IPS DF 4.7 (cell line): ENCODE data around the gene WNT16.
"Not testable (repeated sequence)": the region's sequence is repeated elsewhere in the genome, so short reads cannot be mapped to it uniquely, and the experiment has no call there.

Experiments
- DNase-seq: peaks from one replicate; pipeline ENCODE4 v3.0.0-alpha.2; 2013; ENCODE audit warnings: low spot score; ENCODE audit errors: extremely low read depth

WNT16 gene, protein sequence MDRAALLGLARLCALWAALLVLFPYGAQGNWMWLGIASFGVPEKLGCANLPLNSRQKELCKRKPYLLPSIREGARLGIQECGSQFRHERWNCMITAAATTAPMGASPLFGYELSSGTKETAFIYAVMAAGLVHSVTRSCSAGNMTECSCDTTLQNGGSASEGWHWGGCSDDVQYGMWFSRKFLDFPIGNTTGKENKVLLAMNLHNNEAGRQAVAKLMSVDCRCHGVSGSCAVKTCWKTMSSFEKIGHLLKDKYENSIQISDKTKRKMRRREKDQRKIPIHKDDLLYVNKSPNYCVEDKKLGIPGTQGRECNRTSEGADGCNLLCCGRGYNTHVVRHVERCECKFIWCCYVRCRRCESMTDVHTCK

DNA sequence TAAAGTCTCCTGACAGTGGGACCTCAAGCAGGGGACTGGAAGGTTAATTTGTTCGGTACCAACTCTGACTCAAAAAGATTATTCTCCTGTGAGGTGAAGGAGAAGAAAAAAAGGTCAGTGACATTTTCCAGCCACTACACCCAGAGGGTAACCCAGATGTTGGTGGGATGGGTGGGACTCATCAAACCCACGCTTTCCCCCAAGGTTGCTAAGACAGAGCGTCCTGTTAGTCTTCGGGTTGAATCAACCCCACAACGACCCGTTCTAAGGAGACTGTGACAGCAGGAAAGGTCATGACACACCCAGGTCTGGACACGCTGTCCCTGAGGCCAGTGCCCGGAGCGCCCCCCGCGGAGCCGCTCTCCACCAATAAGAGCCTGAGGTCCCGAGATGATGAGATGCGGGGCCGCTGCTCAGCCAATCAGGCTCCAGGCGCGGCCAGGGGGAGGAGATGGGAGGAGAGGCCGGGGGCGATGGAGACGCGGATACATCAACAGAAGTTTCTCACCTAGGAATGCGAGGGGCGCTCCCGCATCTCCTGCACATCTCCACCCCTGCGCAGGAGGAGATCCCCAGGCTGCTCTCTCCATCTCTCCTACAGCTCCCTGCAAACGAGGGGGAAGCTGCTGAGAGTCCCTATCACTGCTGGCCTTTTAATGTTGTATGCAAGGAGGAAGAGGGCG, at the start of gene WNT16:
Gene WNT16, plus strand, starts transcription at position 493 of the 683 bp plus-strand sequence. CDS start 293 bp downstream, outside the sequence.
- DNase-seq = no peak

DNA sequence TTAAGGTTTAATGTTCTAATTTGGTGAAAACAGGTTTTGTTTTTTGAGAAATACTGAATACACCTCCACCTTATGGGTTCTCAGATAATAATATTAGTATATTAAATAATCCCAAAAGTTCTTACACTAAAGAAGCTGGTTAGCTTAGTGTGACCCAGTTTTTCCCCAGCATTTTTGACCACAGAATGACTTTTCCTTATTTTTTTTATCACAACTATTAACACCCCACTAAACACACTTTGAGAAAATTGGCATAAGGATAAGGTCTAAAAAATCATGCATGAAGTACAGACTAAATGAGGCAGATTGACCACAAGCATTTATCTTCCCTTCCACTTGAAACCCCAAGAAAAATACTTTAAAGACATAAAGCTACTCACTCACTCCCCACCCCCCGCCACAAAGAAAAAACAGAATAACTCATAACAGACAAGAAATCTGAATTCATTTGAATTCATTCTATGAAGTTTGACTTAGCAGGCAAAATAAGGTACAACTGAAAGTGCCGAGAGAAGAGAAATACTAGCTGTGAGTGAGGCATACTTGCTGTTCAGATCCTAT, 49.7 kb upstream of the WNT16 start:
- no peak for DNase-seq

DNA sequence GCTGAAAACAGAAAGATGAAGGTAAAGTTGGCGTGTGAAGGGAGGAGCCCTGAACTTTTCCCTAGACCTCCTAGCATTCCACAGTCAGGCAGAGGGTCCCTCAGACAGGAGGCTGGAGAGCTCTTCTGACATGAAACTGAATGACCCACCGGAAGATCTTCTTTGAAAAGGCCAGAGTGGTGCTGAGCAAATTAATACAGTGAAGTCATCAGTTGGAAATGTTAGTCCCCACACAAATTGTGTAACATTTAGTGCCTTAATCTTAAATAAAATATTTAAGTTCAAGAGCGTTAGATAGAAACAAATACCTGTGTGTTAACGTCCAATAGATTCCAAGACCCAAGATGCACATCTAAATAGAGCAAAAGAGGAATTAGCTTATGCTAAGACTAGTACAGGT, 49.0 kb upstream of the WNT16 start:
- no peak for DNase-seq

DNA sequence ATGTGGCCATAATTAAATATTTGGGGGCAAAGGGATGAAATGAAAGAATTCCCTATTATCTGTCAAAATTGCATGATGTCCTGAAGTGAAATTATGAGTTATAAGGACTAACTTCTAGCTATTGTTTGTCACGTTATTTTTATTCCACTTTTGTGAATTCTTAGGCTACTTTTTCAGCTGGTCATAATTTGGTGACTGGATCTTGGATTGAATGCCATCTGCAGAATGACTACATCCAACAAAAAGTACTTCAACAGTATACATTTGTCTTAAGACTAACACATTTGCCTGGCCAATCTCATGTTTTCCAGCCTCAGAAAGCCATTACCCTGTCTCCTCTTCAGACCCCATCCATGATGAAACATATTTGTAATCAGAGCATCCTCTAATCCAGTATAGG, 48.1 kb upstream of the WNT16 start:
- DNase-seq = no peak

DNA sequence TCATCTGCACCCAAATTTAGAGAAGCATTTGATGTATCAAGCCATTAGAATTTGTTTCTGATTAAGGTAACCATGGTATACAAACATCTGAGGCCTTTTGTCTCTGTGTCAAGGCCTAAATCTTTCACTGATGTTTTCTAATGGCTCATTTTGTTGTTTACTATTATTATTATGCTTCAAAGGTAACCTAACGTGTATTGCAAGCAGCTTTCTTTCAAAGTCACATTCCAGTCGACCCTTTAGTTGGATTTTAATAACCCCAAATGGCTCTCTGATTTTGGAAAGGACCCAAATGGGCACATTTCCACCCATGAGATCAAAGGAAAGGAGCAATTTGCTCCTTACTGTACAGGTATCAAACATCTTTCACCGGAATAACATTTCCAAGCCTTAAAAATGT, 46.7 kb upstream of the WNT16 start:
- DNase-seq = no peak

DNA sequence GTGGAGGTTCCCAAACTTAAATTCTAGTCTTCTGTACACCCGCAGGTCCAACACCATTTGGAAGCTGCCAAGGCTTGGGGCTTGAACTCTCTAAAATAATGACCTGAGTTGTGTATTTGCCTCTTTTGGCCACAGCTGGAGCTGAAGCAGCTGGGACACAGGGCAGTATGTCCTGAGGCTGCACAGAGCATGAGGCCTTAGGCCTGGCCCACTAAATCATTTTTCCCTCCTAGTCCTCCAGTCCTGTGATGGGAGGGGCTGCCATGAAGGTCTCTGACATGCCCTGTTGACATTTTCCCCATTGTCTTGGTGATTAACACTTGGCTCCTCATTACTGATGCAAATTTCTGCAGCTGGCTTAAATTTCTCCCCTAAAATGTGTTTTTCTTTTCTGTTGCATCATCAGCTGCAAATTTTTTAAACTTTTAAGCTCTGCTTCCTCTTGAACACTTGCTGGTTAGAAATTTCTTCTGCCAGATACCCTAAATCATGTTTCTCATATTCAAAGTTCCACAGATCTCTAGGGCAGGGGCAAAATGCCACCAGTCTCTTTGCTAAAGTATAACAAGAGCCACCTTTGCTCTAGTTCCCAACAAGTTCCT, 43.6 kb upstream of the WNT16 start:
- no peak for DNase-seq

DNA sequence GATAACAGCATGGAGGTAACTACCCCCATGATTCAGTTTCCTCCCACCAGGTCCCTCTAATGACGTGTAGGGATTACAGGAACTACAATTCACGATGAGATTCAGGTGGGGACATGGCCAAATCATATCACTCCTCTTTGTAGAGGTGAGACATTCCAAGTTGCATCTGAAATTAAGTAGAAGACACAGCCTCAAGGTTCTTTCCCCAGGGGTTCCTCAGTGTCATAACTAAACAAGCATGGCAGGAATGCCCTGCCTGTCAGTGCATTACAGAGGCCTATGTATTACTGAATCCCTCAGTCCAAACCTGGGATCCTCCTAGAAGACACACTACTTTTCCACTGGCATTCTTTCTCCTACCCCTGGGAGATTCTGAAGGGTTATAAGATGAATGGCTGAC, 42.6 kb upstream of the WNT16 start:
- no peak for DNase-seq

DNA sequence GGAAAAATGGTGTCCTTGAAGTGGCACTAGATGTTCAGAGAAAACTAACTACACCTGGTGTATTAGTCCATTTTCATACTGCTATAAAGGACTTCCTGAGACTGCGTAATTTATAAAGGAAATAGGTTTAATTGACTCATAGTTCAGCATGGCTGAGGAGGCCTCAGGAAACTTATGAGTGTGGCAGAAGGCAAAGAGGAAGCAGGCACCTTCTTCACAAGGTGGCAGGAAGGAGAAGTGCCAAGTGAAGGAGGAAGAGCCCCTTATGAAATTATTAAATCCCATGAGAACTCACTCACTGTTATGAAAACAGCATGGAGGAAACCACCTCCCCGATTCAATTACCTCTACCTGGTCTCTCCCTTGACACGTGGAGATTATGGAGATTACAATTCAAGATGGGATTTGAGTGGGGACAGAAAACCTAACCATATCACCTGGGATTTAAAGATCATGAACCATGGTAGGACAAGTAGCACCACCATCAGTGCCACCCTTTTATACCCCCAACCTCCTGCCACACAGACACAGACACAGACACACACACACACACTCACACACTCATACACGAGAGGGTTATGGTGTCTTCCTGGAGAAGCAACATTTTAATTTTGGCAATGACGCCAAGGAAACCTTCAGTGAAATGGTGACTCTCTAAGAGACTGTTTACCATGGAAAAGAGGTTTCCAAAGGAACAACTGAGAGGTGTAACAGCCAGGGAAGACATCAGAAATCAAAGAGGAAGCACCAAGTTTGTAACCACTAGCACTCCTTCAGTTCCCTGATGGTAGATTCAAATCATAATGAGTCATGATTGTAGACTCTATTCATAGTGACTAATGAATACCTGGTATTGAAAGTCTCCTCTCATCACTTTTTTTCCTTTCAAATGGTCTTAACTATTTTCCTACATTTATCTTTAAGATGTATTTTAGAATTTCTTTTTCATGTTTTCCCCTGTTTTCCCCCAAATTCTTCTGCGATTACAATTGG, 41.8 kb upstream of the WNT16 start:
- no peak for DNase-seq

DNA sequence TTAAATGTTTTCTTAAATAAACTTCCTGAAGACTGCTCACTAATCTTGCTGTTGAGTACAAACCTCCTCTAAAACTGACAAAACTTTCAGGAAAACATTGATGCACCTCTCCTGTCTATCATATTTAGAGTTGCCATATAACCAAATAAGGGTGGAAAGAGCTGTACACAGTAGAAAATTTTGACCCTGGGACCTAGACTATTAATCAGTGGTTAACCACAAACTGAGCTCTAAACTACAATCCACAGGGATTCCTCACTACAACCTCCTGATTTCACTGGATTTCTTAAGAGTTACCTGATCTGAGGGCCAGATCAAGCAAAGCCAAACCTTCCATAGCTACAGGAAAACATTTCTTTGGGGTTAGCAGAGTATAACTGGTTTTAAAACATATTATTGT, 39.9 kb upstream of the WNT16 start:
- no peak for DNase-seq

DNA sequence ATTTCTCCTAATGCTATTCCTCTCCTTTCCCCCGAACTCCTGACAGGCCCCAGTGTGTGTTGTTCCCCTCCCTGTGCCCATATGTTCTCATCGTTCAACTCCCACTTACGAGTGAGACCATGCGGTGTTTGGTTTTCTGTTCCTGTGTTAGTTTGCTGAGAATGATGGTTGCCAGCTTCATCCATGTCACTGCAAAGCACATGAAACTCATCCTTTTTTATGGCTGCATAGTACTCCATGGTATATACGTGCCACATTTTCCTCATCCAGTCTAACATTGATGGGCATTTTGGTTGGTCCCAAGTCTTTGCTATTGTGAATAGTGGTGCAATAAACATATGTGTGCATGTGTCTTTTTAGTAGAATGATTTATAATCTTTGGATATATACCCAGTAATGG, 38.9 kb upstream of the WNT16 start:
- DNase-seq = not testable (repeated sequence)

DNA sequence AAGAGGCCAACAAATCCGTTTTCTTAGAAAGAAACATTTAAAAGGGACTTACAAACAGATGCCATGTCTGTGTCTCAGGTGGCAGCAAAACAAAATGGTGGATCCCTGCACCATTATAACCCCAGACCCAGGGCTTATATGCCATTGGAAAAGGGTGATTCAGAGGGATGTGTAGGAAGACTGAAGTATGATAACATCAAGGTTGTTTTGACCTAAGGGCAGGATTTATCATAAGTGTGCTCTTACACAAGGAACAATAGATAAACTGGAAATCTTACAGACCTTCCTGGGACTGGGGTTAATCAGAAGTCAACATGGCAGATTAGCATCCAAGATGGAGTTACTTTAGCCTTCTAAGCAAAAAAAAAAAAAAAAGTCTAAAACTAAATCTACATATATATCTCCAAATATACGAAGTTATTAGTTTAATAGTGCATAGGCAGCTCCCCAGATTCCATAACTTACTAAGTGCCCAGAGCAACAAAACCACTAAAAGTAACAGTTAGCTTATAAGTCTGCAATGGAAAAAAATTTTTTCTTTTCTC, 34.3 kb upstream of the WNT16 start:
- no peak for DNase-seq

DNA sequence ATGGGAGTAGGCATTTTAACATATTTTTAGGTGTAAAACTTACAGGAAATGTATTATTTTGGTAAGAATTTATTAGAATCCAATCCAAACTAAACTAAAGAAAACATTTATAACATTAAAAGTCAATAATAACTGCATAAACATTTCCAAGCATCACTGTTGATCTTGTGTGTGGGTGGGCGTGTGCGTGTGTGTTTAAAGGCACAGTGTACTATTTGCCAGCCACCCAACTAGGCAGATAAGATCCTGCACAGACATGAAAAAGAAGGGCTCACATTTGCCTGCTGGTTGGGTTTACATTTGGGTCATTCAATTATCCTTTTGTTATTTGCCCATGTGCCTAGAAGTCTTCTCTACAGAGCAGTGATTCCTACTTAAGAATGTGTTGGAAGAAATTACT, 31.0 kb upstream of the WNT16 start:
- DNase-seq = no peak

DNA sequence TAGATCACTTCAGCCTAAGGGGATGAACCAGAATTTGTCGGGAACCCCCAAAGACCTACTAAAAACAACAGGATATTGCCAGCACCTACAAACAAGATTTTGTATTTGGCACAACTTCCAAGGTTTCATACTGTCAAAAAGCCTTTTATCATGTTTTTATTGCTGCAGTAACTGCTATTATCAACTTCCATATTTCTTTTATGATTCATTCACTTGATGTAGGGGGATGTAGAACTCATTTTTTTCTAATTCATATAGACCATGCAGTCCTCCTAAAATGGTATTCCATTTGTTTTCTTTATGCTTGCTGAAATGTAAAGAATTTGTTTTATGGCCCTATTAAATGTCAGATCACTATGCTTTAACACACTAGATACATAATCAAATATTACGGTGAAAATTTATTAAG, 30.0 kb upstream of the WNT16 start:
- DNase-seq = no peak

DNA sequence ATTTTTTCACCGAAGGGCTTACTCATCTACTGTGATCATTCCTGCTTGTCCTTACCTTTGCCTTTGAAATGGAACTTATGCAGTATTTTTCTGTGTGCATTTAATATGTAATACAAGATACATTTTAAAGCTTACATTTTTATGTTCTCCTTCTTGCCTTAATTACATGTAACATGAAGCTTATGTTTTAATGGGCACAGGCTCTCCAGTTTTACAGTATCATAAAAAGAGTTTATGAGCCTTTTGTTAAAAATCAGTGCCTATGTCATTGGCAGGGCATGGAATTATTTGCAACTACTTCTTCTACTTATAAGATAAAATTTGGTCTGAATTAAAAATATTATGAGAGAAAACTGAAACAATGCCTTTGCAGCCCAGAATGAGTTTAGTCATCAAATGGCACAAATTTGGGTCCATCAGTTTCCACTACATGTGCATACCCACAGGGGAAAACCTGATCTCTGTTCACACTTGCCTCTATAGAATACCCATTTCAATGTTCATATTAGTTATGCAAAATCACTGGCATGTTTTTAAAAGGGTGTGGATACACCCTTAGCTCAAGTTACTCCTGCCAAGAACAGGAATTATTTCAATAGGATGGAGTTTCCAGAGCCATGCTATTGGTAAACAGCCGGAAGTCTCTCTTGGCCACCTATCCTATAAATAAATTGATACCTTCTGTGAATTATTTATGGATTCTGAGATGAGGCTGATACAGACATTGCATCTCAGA, 27.9 kb upstream of the WNT16 start:
- DNase-seq = no peak

DNA sequence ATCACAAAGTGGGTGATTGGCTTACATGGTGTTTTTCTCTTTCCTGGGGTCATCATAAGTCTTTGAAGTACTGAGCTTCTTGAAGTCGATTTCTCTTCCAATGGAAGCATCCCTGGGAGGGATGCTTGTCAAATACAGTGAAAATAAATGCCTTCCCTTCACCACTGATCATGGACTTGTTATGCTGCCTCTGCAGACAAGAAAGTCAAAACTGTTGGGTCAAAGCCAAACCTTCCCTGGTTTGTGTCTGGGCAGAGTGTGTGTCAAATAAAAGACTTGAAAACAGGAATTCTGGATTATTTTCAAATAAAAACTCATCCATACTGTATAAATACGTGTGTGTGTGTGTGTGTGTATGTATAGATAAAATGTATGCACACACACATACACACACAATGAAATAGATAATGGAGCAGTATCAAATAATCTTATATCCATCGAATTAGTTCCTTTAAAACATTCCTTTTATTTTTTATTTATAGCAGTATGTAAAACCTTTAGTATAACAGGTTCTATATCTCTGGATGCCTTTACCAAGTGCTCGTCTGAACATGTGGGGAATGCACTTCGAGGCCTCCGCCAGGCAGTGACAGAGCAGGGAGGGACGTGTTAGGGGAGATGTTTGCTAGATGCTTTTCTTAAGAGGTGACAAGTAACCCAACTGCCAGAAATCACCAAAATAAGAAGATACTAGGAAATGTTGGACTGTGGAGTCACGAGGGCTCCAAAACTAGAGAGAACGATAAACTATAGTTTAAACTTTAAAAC, 27.2 kb upstream of the WNT16 start:
- DNase-seq = no peak

DNA sequence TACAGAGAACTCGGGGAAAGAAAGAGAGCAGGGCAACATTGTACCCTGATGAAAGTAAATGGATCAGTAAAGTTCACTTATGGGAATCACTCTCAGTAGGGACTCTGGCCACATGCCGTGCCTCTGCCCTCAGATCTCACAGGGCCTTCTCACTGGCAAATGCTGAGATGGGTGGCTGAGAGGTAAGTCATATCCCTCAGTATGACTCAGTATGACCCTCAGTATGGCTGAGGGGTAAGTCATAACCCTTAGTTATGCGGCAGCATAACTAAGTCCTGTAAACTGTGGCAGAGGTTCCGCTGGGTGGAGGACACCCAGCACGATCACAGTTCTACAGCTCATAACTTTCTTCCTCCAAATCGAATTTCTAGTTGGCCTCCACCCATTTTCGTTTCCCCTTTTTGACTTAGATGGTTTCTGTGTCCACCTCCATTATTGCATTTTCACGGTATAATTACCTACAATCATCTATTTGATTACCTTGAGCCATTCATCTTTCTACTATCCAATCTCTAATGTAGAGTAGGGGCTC, 26.5 kb upstream of the WNT16 start:
- no peak for DNase-seq

DNA sequence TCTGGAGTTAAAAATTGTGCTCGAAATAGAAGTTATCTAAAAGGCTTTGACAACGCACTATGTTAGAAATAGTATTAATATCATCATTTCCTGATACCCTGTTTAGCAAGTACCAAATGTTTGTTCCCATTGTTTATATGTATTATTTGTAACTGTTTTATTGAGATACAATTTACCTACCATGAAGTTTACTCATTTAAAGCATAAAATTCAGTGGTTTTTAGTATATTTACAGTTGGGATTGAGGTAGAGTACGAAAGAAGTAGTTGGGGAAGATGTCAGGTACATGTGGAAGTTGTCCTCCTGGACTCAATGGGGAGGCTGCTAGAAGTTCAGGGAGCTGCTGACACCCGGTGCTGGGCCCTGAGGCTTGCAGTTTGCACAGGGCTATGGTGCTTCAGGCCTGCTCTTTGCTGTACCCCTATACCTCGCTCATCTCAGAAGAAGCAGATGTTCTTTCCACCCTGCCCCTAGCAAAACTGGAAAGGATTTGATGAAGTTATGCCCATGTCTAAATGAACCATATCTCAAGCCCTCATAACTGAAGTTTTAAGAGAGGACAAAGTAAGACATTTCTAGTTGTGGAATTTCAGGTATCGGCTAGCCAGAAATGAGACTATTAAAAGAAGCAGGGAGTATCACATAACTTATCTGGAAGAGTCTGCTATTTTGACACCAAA, 25.2 kb upstream of the WNT16 start:
- DNase-seq = no peak

DNA sequence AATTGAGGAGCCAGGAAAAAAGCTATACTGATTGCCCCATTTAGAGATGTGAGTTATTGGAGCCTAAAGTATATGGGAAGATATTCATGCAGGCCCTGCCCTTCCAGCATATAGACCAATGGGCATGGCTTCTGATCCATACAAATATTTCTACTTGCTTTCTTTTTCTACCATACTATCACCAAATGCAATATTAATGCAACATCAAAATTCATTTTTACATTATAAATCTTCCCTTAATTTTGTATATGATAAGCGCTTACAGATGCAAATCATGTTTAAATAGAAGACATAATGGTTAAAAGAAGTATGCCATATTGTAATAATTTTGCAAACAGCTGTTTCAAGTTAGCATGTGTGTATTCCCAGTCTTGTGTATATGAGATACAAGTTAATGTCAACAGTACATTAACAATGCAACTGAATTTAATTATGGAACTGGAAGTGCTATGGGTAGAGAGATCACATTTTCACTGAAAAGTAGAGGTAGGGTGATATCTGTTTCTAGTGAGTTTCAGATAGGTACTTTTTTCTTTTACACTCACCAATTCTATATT, 24.6 kb upstream of the WNT16 start:
- no peak for DNase-seq
